Measurements from ENCODE around the gene EFCAB12.

DNA sequence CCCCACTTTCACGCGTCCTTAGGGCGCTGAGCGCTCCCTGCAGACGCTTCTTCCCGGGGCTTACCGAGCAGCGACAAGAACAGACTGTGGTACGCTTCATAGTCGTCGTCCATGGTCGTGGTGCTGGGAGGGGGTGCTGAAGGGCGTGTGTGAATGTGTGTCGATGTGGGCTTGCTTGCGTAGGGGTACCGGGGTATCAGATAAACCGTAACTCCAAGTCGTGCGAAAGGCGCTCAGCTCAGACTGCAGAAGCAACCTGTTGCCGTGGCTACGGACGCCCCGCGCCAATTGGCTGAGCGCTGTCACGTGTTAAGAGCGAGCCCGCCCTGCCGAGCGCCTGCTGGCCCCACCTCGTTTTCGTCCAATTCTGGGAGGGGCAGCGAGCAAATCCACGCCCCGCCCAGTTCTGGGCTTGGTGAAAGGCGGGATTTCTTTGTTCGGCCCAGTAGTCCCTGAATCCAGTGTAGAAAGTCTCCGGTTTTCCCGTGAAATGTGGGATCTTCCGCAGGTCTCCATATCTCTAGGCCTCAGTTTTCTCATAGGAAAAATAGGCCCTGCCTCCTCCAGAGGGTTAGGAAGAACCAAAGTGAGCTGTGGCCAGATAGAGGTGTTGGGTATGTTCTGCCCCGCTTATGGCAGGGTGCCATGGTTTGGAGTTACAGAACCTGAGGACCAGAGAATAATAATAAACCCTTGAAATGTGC lies at the start of gene EFCAB12:
- no peak for TF ChIP-seq POLR2A (IDR thresholded peaks at IDR 0.05; ENCODE audit: low read length)
- TF ChIP-seq, protein P1, sequence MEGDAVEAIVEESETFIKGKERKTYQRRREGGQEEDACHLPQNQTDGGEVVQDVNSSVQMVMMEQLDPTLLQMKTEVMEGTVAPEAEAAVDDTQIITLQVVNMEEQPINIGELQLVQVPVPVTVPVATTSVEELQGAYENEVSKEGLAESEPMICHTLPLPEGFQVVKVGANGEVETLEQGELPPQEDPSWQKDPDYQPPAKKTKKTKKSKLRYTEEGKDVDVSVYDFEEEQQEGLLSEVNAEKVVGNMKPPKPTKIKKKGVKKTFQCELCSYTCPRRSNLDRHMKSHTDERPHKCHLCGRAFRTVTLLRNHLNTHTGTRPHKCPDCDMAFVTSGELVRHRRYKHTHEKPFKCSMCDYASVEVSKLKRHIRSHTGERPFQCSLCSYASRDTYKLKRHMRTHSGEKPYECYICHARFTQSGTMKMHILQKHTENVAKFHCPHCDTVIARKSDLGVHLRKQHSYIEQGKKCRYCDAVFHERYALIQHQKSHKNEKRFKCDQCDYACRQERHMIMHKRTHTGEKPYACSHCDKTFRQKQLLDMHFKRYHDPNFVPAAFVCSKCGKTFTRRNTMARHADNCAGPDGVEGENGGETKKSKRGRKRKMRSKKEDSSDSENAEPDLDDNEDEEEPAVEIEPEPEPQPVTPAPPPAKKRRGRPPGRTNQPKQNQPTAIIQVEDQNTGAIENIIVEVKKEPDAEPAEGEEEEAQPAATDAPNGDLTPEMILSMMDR (IDR thresholded peaks at IDR 0.05) = no peak
- TF ChIP-seq, protein P2, sequence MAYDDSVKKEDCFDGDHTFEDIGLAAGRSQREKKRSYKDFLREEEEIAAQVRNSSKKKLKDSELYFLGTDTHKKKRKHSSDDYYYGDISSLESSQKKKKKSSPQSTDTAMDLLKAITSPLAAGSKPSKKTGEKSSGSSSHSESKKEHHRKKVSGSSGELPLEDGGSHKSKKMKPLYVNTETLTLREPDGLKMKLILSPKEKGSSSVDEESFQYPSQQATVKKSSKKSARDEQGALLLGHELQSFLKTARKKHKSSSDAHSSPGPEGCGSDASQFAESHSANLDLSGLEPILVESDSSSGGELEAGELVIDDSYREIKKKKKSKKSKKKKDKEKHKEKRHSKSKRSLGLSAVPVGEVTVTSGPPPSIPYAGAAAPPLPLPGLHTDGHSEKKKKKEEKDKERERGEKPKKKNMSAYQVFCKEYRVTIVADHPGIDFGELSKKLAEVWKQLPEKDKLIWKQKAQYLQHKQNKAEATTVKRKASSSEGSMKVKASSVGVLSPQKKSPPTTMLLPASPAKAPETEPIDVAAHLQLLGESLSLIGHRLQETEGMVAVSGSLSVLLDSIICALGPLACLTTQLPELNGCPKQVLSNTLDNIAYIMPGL (CRISPR knock-in tag; IDR thresholded peaks at IDR 0.05; ENCODE audit: borderline replicate concordance) = no peak
- TF ChIP-seq SREBF2 (IDR thresholded peaks at IDR 0.05) = no peak
- no peak for TF ChIP-seq BHLHE40 (IDR thresholded peaks at IDR 0.05; ENCODE audit: low read depth, low read length)
- no peak for TF ChIP-seq NFE2L2 (conservative IDR thresholded peaks at IDR 0.05; ENCODE audit: low read length)

Measured in A549 (cell line).